GM12864 (cell line): ENCODE results near the gene ST8SIA1.

ENCODE experiments used
- DNase-seq: peaks from one replicate; pipeline ENCODE4 v3.0.0-alpha.2; 2011; ENCODE audit warnings: low read depth
- H3K4me3 ChIP-seq: 2 replicates; pipeline ENCODE4 v1.5.1; 2011; ENCODE audit warnings: mild to moderate bottlenecking, low read depth, low read length, control low read depth
- CTCF ChIP-seq: IDR thresholded peaks from 2 replicates; pipeline ENCODE4 v1.5.1; 2011; ENCODE audit warnings: low read depth, mild to moderate bottlenecking, moderate library complexity, low read length, control low read depth, inconsistent platforms; ENCODE audit errors: missing control alignments

ST8SIA1 gene

GRCh38 chr12:22329621-22330020 lies 4.9 kb downstream of the ST8SIA1 start:
- no peak overlapping the region for H3K4me3 ChIP-seq
- DNase-seq = no peak
- TF ChIP-seq CTCF = no peak

- DNase-seq = no peak
- no peak for TF ChIP-seq CTCF
- H3K4me3 ChIP-seq = no peak overlapping the region
These were observed 9.3 kb downstream of the ST8SIA1 start for GRCh38 chr12:22325218-22325617.

- TF ChIP-seq CTCF = no peak
- H3K4me3 ChIP-seq = no peak overlapping the region
- DNase-seq = no peak
These were observed 12.4 kb downstream of the ST8SIA1 start for GRCh38 chr12:22322091-22322490.

GRCh38 chr12:22321638-22322037 lies 12.9 kb downstream of the ST8SIA1 start:
- DNase-seq = no peak
- TF ChIP-seq CTCF = no peak
- H3K4me3 ChIP-seq = no peak overlapping the region

- TF ChIP-seq CTCF = no peak
- DNase-seq = no peak
- H3K4me3 ChIP-seq = no peak overlapping the region
These were observed 13.4 kb downstream of the ST8SIA1 start for GRCh38 chr12:22321018-22321605.

GRCh38 chr12:22318108-22318737 lies 16.3 kb downstream of the ST8SIA1 start:
- no peak for TF ChIP-seq CTCF
- H3K4me3 ChIP-seq = no peak overlapping the region
- DNase-seq = no peak

GRCh38 chr12:22313963-22314330 lies 20.6 kb downstream of the ST8SIA1 start:
- no peak overlapping the region for H3K4me3 ChIP-seq
- TF ChIP-seq CTCF = no peak
- no peak for DNase-seq
